GM21737 (cell line): ENCODE data around the gene SCUBE1.

ENCODE experiments used
- ATAC-seq: cut with Tn5 transposase; IDR thresholded peaks from one replicate; pipeline ENCODE4 v1.9.1; 2021; ENCODE audit warnings: mild to moderate bottlenecking, moderate library complexity; ENCODE audit not compliant: unreplicated experiment

Gene SCUBE1

GRCh38 chr22:43183496-43184277 is 159.5 kb downstream of the SCUBE1 start:
- no peak for ATAC-seq

GRCh38 chr22:43182726-43183125 is 160.4 kb downstream of the SCUBE1 start:
- ATAC-seq = no peak

GRCh38 chr22:43182118-43182517 is 161.1 kb downstream of the SCUBE1 start:
- no peak for ATAC-seq

- ATAC-seq = no peak
Observed at GRCh38 chr22:43181321-43182076, 161.7 kb downstream of the SCUBE1 start.

GRCh38 chr22:43180670-43181069 is 162.5 kb downstream of the SCUBE1 start:
- no peak for ATAC-seq

GRCh38 chr22:43179911-43180195 is 163.3 kb downstream of the SCUBE1 start:
- no peak for ATAC-seq

- no peak for ATAC-seq
Observed at GRCh38 chr22:43179146-43179910, 163.8 kb downstream of the SCUBE1 start.

GRCh38 chr22:43177479-43177878 is 165.7 kb downstream of the SCUBE1 start:
- ATAC-seq = no peak

GRCh38 chr22:43176090-43176489 is 167.1 kb downstream of the SCUBE1 start:
- ATAC-seq = no peak

- ATAC-seq = no peak
Observed at GRCh38 chr22:43174941-43175531, 168.1 kb downstream of the SCUBE1 start.

- ATAC-seq = no peak
Observed at GRCh38 chr22:43173976-43174720, 169.0 kb downstream of the SCUBE1 start.

- no peak for ATAC-seq
Observed at GRCh38 chr22:43173566-43173965, 169.6 kb downstream of the SCUBE1 start.

GRCh38 chr22:43172191-43172590 is 171.0 kb downstream of the SCUBE1 start:
- no peak for ATAC-seq

- ATAC-seq = no peak
Observed at GRCh38 chr22:43171607-43172006, 171.6 kb downstream of the SCUBE1 start.

- ATAC-seq = no peak
Observed at GRCh38 chr22:43171019-43171491, 172.1 kb downstream of the SCUBE1 start.

- no peak for ATAC-seq
Observed at GRCh38 chr22:43170131-43170480, 173.1 kb downstream of the SCUBE1 start.

GRCh38 chr22:43169310-43170130 is 173.7 kb downstream of the SCUBE1 start:
- ATAC-seq = no peak

GRCh38 chr22:43168471-43169309 is 174.5 kb downstream of the SCUBE1 start:
- no peak for ATAC-seq
